IMR-90 (cell line): ENCODE data around the gene TBC1D10A.

Experiments
- CEBPB ChIP-seq: IDR thresholded peaks from 2 replicates; pipeline ENCODE4 v1.6.1; 2012; ENCODE audit warnings: low read depth, low read length, improper control_type of control experiment
- CHD1 ChIP-seq: IDR thresholded peaks from 2 replicates; pipeline ENCODE4 v1.6.1; 2012; ENCODE audit warnings: low read depth, low read length, improper control_type of control experiment
- MAZ ChIP-seq: IDR thresholded peaks from 2 replicates; pipeline ENCODE4 v1.6.1; 2012; ENCODE audit warnings: low read depth, mild to moderate bottlenecking, low read length, improper control_type of control experiment, moderate library complexity, borderline replicate concordance
- NFE2L2 ChIP-seq: fragments of 150-350 bp; IDR thresholded peaks from 2 replicates; pipeline ENCODE4 v1.6.1; 2016; ENCODE audit warnings: low read depth, mild to moderate bottlenecking, low read length
- POLR2A ChIP-seq: IDR thresholded peaks from 2 replicates; pipeline ENCODE4 v1.6.1; 2012; ENCODE audit warnings: mild to moderate bottlenecking, low read depth, low read length
- RAD21 ChIP-seq: IDR thresholded peaks from 2 replicates; pipeline ENCODE4 v1.6.1; 2012; ENCODE audit warnings: low read length, improper control_type of control experiment
- RFX5 ChIP-seq: IDR thresholded peaks from 2 replicates; pipeline ENCODE4 v1.8.0; 2012; ENCODE audit warnings: low read depth, mild to moderate bottlenecking, low read length, moderate library complexity
- SMC3 ChIP-seq: fragments of 150-350 bp; IDR thresholded peaks from 2 replicates; pipeline ENCODE4 v1.6.1; 2016; ENCODE audit warnings: low read depth, mild to moderate bottlenecking, antibody characterized with exemption, low read length, moderate library complexity
- TF ChIP-seq, protein P1 (sequence below): conservative IDR thresholded peaks from 2 replicates; pipeline ENCODE4 v1.5.1; 2012; ENCODE audit warnings: mild to moderate bottlenecking, low read depth, low read length, improper control_type of control experiment

DNA sequence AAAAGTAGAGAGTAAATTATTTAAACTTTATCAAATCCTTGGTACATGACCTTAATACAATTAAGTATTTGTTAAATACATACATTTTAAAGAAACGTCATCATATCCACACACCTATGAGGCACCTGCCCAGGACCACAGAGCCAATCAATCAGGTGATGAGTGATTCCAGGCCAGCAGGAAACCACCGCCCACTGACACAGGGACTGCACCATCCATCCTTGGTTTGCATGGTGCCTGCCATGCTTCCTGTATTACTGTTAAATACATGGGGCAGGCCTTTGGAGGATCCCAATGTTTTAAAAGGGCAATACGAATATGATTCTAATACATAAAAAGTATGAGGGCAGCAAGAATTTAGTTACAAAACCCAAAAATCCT, 7.0 kb upstream of the TBC1D10A start:
- no peak for TF ChIP-seq CHD1
- TF ChIP-seq, protein P1, sequence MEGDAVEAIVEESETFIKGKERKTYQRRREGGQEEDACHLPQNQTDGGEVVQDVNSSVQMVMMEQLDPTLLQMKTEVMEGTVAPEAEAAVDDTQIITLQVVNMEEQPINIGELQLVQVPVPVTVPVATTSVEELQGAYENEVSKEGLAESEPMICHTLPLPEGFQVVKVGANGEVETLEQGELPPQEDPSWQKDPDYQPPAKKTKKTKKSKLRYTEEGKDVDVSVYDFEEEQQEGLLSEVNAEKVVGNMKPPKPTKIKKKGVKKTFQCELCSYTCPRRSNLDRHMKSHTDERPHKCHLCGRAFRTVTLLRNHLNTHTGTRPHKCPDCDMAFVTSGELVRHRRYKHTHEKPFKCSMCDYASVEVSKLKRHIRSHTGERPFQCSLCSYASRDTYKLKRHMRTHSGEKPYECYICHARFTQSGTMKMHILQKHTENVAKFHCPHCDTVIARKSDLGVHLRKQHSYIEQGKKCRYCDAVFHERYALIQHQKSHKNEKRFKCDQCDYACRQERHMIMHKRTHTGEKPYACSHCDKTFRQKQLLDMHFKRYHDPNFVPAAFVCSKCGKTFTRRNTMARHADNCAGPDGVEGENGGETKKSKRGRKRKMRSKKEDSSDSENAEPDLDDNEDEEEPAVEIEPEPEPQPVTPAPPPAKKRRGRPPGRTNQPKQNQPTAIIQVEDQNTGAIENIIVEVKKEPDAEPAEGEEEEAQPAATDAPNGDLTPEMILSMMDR: no peak
- TF ChIP-seq RAD21: no peak
- no peak for TF ChIP-seq SMC3
- no peak for TF ChIP-seq POLR2A
- no peak for TF ChIP-seq RFX5
- TF ChIP-seq MAZ: no peak
- TF ChIP-seq CEBPB: no peak
- TF ChIP-seq NFE2L2: no peak
